Head of caudate nucleus (tissue), 42 donors: Measurements from ENCODE around the gene TFDP2.
A peak's percentile ranks its signal among the peaks of the same experiment; 100 is the strongest.
"Not testable (repeated sequence)": the region's sequence is repeated elsewhere in the genome, so short reads cannot be mapped to it uniquely, and the experiment has no call there.

ENCODE experiments used
- DNase-seq, 42 donors: peaks; one replicate each; pipeline versions ENCODE4 v3.0.0 to v3.0.0-alpha.2; 2020 to 2021; ENCODE audit warnings: mixed read lengths in 7 of 42
- intact Hi-C: fragments of 100-400 bp; cut with DNase I; formaldehyde crosslinking; loops from one replicate; pipeline ENCODE4 v1.15.0; 2022

Gene TFDP2

DNA sequence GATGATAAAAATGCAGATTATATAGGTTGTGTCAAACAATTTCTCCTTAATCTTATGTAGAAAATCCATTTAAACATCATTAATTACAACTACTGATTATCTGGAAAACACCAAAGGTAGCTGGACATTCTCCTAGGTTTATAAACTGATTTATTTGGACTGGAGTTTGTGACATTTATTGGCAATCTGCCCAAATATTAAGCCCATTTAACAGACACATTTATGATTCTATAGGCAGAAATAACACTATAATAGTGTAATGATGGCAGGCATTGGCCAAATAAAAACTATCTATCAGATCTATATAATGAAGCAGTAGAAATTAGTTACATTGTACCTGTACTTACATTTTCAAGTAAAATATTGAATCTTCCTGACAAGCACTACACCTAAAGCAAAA, 117.8 kb downstream of the TFDP2 start:
- DNase-seq, result no peak
- intact Hi-C loops, result no loop called here

DNA sequence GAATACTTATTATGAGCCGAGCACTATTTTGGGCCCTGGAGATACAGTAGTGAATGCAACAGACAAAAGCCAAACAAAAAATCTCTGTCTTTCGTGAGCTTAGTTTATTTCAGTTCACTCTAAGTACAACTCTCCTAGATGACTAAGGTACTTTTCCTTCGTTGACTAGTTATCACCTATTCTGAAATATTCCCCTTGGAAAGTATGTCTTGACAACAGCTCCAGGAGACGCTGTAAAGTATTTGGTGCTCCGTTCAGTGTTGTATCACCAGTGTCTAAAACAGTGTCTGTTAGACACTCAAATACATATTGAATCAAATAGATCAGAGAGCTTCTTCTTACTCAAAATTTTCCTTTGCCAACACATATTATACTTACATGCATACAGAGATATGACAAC, 119.6 kb downstream of the TFDP2 start:
- intact Hi-C loops, result no loop called here
- DNase-seq, result no peak

GRCh38 chr3:142029052-142029642, 120.2 kb downstream of the TFDP2 start:
- DNase-seq, result no peak

GRCh38 chr3:142028243-142028777, 121.0 kb downstream of the TFDP2 start:
- intact Hi-C loops, result no loop called here
- DNase-seq, result peak in 2 of 42 donors; percentile 12 to 21

More at GRCh38 chr3:142029052-142029642, 120.2 kb downstream of the TFDP2 start:
- intact Hi-C loops, result no loop called here

DNA sequence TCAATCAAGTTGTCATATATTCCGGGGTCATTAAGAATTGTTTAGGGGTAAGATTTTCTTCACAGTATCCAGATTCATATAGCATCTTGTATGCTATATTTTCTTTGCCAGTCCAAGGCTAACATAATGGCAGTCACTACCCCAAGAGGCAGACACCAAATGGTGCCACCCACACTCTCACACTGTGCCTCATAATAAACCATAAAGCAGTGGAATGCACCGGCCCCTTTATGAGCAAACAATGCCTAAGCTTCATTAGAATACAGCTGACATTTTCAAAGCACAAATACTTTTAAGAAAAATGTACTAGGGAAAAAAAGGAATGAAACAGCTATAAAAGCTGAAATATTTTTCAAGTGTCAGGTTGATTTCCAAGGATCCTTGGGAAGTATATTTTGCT, 121.6 kb downstream of the TFDP2 start:
- intact Hi-C loops, result no loop called here
- peak in 1 of 42 donors; percentile 11 for DNase-seq

DNA sequence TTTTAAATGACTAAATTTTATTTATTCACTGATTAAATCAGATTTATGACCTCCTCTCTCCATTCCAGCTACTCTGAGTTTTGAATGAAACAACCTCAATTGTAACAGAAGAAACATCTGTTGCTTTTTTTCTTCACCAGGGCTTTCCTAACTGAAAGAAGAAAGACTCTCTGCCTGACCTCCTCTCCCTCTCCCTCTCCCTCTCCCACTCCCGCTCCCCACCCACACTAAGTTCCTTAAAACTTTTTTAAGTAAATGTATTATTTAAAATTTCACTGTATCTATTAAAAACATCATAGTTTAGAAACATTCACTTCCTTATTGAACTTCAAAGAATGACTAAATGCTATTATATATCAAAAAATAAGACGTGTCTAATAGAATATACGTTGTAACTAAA, 122.0 kb downstream of the TFDP2 start:
- intact Hi-C loops, result no loop called here
- peak in 1 of 42 donors; percentile 21 for DNase-seq

DNA sequence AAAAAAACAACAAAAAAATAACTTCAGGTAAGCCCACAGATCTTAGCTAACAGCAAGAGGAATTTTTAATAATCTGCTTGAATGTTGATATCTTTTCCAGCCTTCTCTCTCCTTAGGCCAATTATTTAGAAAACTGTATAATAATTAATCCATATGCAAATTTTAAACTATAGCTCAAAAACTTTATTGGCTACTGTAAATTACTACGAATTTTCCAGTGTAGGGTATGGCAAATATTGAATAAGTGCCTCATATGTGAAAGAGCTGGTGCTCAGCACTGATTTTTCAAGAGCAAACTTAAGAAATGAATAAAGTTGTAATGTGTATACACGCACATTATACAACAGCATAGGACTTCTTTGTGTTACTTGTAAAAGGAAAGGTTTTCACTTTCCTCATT, 123.0 kb downstream of the TFDP2 start:
- intact Hi-C loops, result no loop called here
- DNase-seq, result no peak

GRCh38 chr3:142022381-142022780, 127.0 kb downstream of the TFDP2 start:
- peak in 1 of 42 donors; percentile 13 for DNase-seq
- intact Hi-C loops, result no loop called here

- intact Hi-C loops, result no loop called here
Measured at GRCh38 chr3:142021127-142021526, 128.2 kb downstream of the TFDP2 start.

GRCh38 chr3:142019794-142020320, 129.5 kb downstream of the TFDP2 start:
- intact Hi-C loops, result no loop called here
- no peak for DNase-seq

More at GRCh38 chr3:142021127-142021526, 128.2 kb downstream of the TFDP2 start:
- no peak for DNase-seq

- no peak for DNase-seq
- intact Hi-C loops, result no loop called here
Measured at GRCh38 chr3:142013993-142014392, 135.4 kb downstream of the TFDP2 start.

GRCh38 chr3:142013326-142013980, 135.9 kb downstream of the TFDP2 start:
- intact Hi-C loops, result no loop called here
- DNase-seq, result no peak

- intact Hi-C loops, result no loop called here
Measured at GRCh38 chr3:142009029-142009428, 140.3 kb downstream of the TFDP2 start.

GRCh38 chr3:142007710-142008399, 141.5 kb downstream of the TFDP2 start:
- intact Hi-C loops, result no loop called here
- DNase-seq, result no peak

More at GRCh38 chr3:142009029-142009428, 140.3 kb downstream of the TFDP2 start:
- DNase-seq, result no peak

DNA sequence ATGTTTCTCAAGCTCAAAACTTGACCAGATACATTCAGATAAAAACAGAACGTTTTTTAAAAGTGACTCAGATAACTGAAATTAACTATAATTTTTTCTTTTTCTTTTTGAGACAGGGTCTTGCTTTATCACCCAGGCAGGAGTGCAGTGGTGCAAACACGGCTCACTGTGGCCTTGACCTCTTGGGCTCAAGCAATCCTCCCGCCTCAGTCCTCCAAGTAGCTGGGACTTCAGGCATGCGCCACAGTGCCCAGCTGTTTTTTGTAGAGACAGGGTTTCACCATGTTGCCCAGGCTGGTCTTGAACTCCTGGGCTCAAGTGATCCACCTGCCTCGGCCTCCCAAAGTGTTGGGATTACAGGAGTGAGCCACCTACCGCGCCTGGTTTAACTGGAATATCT, 144.4 kb downstream of the TFDP2 start:
- intact Hi-C loops, DNase-seq: not testable (repeated sequence)

DNA sequence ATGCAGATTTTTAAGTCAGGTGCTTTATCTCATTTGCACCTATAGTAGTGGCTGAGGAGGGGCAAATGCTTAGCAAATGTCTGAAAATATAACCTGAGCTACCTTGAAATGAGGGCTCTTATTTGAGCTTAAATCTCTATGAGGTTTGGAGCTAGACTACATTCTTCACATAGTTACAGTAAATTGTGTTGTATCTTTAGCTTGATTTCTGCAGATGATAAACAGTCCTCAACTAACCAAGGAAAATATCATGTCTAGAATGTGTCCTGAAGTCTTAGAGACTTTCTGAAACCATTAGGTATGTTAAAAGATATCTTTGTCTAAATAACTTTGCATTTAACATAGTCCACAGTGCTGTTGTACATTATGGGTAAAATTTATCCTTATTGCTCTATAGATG, 145.3 kb downstream of the TFDP2 start:
- no peak for DNase-seq
- intact Hi-C loops, result no loop called here

GRCh38 chr3:142003291-142003690, 146.1 kb downstream of the TFDP2 start:
- no peak for DNase-seq
- intact Hi-C loops, result no loop called here

DNA sequence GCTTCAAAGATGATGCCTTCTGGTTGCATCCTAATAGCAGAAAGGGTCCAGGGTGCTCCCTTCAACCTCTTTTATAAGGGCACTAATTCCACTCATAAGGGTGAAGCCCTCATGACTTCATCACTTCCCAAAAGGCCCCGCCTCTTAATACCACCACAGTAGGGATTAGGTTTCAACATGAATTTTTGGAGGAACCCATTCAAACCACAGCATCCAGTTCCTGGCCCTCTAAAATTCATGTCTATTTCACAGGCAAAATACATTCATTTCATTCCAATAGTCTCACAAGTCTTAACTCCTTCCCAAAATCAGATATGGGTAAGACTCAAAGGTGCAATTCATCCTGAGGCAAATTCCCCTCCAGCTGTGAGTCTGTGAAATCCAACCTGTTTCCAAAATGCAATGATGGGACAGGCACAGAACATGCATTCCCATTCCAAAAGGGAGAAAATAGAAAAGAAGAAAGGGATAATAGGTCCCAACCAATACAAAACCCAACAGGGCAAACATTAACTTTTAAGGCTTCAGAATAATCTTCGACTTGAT, 148.9 kb downstream of the TFDP2 start:
- DNase-seq, result no peak
- intact Hi-C loops, result no loop called here

DNA sequence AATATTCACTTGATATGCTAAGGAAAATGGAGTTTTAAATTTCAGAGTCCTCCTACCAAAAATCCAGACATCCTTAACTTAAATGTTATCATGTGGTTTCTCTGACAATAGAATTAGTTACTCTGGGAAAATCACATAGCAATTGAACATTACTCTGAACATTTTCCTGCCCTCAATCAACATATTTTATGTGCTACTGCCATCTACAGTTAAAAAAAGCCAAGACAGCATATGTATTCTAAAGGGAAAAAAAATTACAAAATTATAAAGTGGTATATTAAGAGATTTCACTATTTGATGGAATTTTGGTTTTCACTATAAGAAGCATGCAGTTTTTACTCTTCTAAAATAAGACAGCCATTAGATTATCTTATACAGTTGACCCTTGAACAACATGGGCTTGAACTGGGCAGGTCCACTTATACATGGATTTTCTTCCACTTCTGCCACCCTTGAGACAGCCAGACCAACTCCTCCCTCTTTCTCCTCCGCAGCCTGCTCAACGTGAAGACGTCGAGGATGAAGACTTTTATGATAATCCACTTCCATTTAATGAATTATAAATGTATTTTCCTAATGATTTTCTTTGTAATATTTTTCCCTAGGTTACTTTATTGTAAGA, 150.6 kb downstream of the TFDP2 start:
- intact Hi-C loops, result no loop called here

More for the DNA sequence above, 150.6 kb downstream of the TFDP2 start:
- DNase-seq, result no peak
